ENCODE results near the gene EXD1.

- TF ChIP-seq CTCF (IDR thresholded peaks at IDR 0.05; ENCODE audit: low read length) (no peak), EZH2phosphoT487 (IDR thresholded peaks at IDR 0.05; ENCODE audit: low read length) (no peak), EZH2 (optimal IDR thresholded peaks at IDR 0.05; ENCODE audit: low read depth, low read length) (no peak)
These were observed 10.8 kb upstream of the EXD1 start for GRCh38 chr15:41241221-41241964.
